Measurements from ENCODE around the gene UQCC3. TPM values are rescaled to one million over a fixed set of nuclear protein-coding genes. Genes with fewer than 3 reads are reported as not detected.

Gene UQCC3
- total and polyA plus RNA-seq, 9 of the 15 experiments (the other 6 are each of a cell fraction or from before 2014, with no cell fraction given): 3.3 to 44.3 (median 8.0) TPM

- TF ChIP-seq NR4A1 (CRISPR knock-in tag; IDR thresholded peaks at IDR 0.05) (peak; percentile 75; the same call in 1 of the 2 replicates), NR4A1 (tag; IDR thresholded peaks at IDR 0.05) (no peak), MYBL2 (IDR thresholded peaks at IDR 0.05; ENCODE audit: low read depth) (no peak), MYBL2 (CRISPR knock-in tag; IDR thresholded peaks at IDR 0.05; ENCODE audit: borderline replicate concordance) (no peak), SNAPC5 (CRISPR knock-in tag; IDR thresholded peaks at IDR 0.05) (no peak), FOXK1 (CRISPR knock-in tag; IDR thresholded peaks at IDR 0.05; ENCODE audit: borderline replicate concordance) (peak; percentile 67; the same call in 1 of the 2 replicates), ZFPM2 (CRISPR knock-in tag; IDR thresholded peaks at IDR 0.05) (0 out of 2 replicates have a peak, but pooled peaks have one; percentile 26), RBM17 (IDR thresholded peaks at IDR 0.05; ENCODE audit: borderline replicate concordance, low read depth, low read length) (no peak), MIER1 (IDR thresholded peaks at IDR 0.05; ENCODE audit: low read depth) (no peak), BMI1 (IDR thresholded peaks at IDR 0.05; ENCODE audit: low read length) (no peak), SIX5 (IDR thresholded peaks at IDR 0.05; ENCODE audit: borderline replicate concordance in 1 of 2, insufficient read depth in 1 of 2, low read depth in 1 of 2, low read length in 2 of 2) (no peak), PKNOX1 (IDR thresholded peaks at IDR 0.05) (no peak), ZNF384 (IDR thresholded peaks at IDR 0.05; ENCODE audit: low read depth, low read length) (peak; percentile 27; the same call in 1 of the 2 replicates), MECOM (CRISPR knock-in tag; IDR thresholded peaks at IDR 0.05) (no peak), DACH1 (IDR thresholded peaks at IDR 0.05; ENCODE audit: partially characterized antibody) (no peak), ZNF41 (CRISPR knock-in tag; conservative IDR thresholded peaks at IDR 0.05) (no peak), CHCHD3 (CRISPR knock-in tag; IDR thresholded peaks at IDR 0.05) (0 out of 2 replicates have a peak, but pooled peaks have one; percentile 14), KHSRP (IDR thresholded peaks at IDR 0.05) (no peak), LEF1 (IDR thresholded peaks at IDR 0.05) (peak; percentile 36; the same call in 1 of the 2 replicates), MEF2A (IDR thresholded peaks at IDR 0.05; ENCODE audit: control insufficient read depth, low read depth, low read length) (no peak), PYGO2 (tag; IDR thresholded peaks at IDR 0.05) (no peak), ZNF277 (CRISPR knock-in tag; IDR thresholded peaks at IDR 0.05; ENCODE audit: borderline replicate concordance) (no peak), HIVEP1 (CRISPR knock-in tag; IDR thresholded peaks at IDR 0.05) (no peak), NRF1 (conservative IDR thresholded peaks at IDR 0.05 in 1 of 2, IDR thresholded peaks at IDR 0.05 in 1 of 2) (peak; percentile 75 to 76), THRB (CRISPR knock-in tag; conservative IDR thresholded peaks at IDR 0.05) (no peak)
- TF ChIP-seq, protein P1, sequence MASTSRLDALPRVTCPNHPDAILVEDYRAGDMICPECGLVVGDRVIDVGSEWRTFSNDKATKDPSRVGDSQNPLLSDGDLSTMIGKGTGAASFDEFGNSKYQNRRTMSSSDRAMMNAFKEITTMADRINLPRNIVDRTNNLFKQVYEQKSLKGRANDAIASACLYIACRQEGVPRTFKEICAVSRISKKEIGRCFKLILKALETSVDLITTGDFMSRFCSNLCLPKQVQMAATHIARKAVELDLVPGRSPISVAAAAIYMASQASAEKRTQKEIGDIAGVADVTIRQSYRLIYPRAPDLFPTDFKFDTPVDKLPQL (IDR thresholded peaks at IDR 0.05; ENCODE audit: extremely low read depth, insufficient read length): no peak
Measured at GRCh38 chr11:62671608-62672389, at the start of gene UQCC3, which contains the start of gene LBHD1 (continued).
